ENCODE measurements around the gene IMMP2L. TPM values are rescaled to one million over a fixed set of nuclear protein-coding genes. Genes with fewer than 3 reads are reported as not detected.

IMMP2L gene
- polyA plus RNA-seq, 1 of the 3 experiments (the other 2 are of a cell fraction), result 10.7 TPM

- Histone ChIP-seq H3K9me3 (no peaks in the 10 kb centered on the region), H3K36me3 (replicated peaks in 1 of 2; ENCODE audit: control insufficient read depth in 1 of 2, insufficient read depth in 2 of 2, low read length in 1 of 2) (peaks cover 0 to 29% of the 10 kb centered on the region in 2 experiments), H3K4me3 (ENCODE audit: low read depth in 2 of 2, low read length in 1 of 2) (no peak overlapping the region), H3K79me2 (ENCODE audit: insufficient read depth) (no peaks in the 10 kb centered on the region), H3F3A (replicated peaks; ENCODE audit: insufficient read depth) (no peaks in the 10 kb centered on the region), H4K20me1 (ENCODE audit: insufficient read depth) (no peaks in the 10 kb centered on the region), H3K27ac (ENCODE audit: low read depth in 2 of 2, low read length in 1 of 2) (peak overlapping the region in 1 of 2 experiments; percentile 28; a peak in 1 of 4 replicates), H3K4me2 (no peak overlapping the region), H2AFZ (ENCODE audit: low read depth) (no peak overlapping the region), H3K9ac (no peak overlapping the region), H3K9me2 (no peaks in the 10 kb centered on the region), H3K4me1 (ENCODE audit: control insufficient read depth in 1 of 2, insufficient read depth in 2 of 2, low read depth in 1 of 2, low read length in 1 of 2) (peaks cover 20 to 55% of the 10 kb centered on the region in 2 experiments), H3K27me3 (ENCODE audit: insufficient read depth) (no peaks in the 10 kb centered on the region)
- DNase-seq, result no peak
- TF ChIP-seq FOXJ3 (CRISPR knock-in tag; IDR thresholded peaks at IDR 0.05), result no peak
- no peak for TF ChIP-seq FOXM1 (IDR thresholded peaks at IDR 0.05; ENCODE audit: low read depth)
- no peak for TF ChIP-seq RCOR1 (IDR thresholded peaks at IDR 0.05; ENCODE audit: low read length)
- no peak for TF ChIP-seq MAX (IDR thresholded peaks at IDR 0.05; ENCODE audit: low read depth)
- TF ChIP-seq, protein P1, sequence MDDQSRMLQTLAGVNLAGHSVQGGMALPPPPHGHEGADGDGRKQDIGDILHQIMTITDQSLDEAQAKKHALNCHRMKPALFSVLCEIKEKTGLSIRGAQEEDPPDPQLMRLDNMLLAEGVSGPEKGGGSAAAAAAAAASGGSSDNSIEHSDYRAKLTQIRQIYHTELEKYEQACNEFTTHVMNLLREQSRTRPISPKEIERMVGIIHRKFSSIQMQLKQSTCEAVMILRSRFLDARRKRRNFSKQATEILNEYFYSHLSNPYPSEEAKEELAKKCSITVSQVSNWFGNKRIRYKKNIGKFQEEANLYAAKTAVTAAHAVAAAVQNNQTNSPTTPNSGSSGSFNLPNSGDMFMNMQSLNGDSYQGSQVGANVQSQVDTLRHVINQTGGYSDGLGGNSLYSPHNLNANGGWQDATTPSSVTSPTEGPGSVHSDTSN (IDR thresholded peaks at IDR 0.05), result no peak
- no peak for TF ChIP-seq TAF1 (IDR thresholded peaks at IDR 0.05; ENCODE audit: borderline replicate concordance, low read depth, low read length)
- TF ChIP-seq RXRA (IDR thresholded peaks at IDR 0.05; ENCODE audit: borderline replicate concordance, low read depth), result no peak
- no peak for TF ChIP-seq NRF1 (IDR thresholded peaks at IDR 0.05; ENCODE audit: low read depth, low read length)
- no peak for TF ChIP-seq SMC3 (IDR thresholded peaks at IDR 0.05; ENCODE audit: low read depth, low read length)
- WGBS (ENCODE audit: low lambda C conversion rate), result 90% methylated on average over 3 of the region's 3 CpGs
- ChIA-PET POLR2A (no interaction called here), CTCF (interaction anchor here (0.9 to 1.3 kb wide), 2 partner anchors 16 to 631 kb away, joined by 3 to 4 read pairs; no protein-coding TSS in a partner anchor)
Observed at GRCh38 chr7:111105269-111105668, 457.0 kb downstream of the IMMP2L start.

GRCh38 chr7:111104710-111105109 is 457.6 kb downstream of the IMMP2L start:
- WGBS (ENCODE audit: low lambda C conversion rate), result 93% methylated on average over 3 of the region's 3 CpGs
- no peaks in the 10 kb centered on the region for H3K27me3 ChIP-seq (ENCODE audit: insufficient read depth)
- H3K27ac ChIP-seq (ENCODE audit: low read depth in 2 of 2, low read length in 1 of 2), result peak overlapping the region in 1 of 2 experiments; percentile 43; a peak in 2 of 4 replicates
- peaks cover 20 to 55% of the 10 kb centered on the region in 2 experiments for H3K4me1 ChIP-seq (ENCODE audit: control insufficient read depth in 1 of 2, insufficient read depth in 2 of 2, low read depth in 1 of 2, low read length in 1 of 2)
- no peaks in the 10 kb centered on the region for H3K79me2 ChIP-seq (ENCODE audit: insufficient read depth)
- H4K20me1 ChIP-seq (ENCODE audit: insufficient read depth), result no peaks in the 10 kb centered on the region
- H3K4me3 ChIP-seq (ENCODE audit: low read depth in 2 of 2, low read length in 1 of 2), result no peak overlapping the region
- H2AFZ ChIP-seq (ENCODE audit: low read depth), result no peak overlapping the region
- DNase-seq, result no peak
- H3K4me2 ChIP-seq, result no peak overlapping the region
- H3K9ac ChIP-seq, result no peak overlapping the region
- ChIA-PET CTCF (interaction anchor here (0.7 to 1.3 kb wide), 2 partner anchors 16 to 146 kb away, joined by 3 to 4 read pairs; no protein-coding TSS in a partner anchor), POLR2A (interaction anchor here (0.6 kb wide), 1 partner anchor 202 kb away, joined by 3 read pairs; no protein-coding TSS in a partner anchor)
- H3K9me3 ChIP-seq, result no peaks in the 10 kb centered on the region
- H3F3A ChIP-seq (replicated peaks; ENCODE audit: insufficient read depth), result no peaks in the 10 kb centered on the region
- TF ChIP-seq, protein P2, sequence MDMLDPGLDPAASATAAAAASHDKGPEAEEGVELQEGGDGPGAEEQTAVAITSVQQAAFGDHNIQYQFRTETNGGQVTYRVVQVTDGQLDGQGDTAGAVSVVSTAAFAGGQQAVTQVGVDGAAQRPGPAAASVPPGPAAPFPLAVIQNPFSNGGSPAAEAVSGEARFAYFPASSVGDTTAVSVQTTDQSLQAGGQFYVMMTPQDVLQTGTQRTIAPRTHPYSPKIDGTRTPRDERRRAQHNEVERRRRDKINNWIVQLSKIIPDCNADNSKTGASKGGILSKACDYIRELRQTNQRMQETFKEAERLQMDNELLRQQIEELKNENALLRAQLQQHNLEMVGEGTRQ (IDR thresholded peaks at IDR 0.05; ENCODE audit: borderline replicate concordance, low read depth, low read length), result no peak
- TF ChIP-seq FOSL2 (IDR thresholded peaks at IDR 0.05; ENCODE audit: borderline replicate concordance, low read depth), result no peak
- no peaks in the 10 kb centered on the region for H3K9me2 ChIP-seq
- peaks cover 0 to 29% of the 10 kb centered on the region in 2 experiments for H3K36me3 ChIP-seq (replicated peaks in 1 of 2; ENCODE audit: control insufficient read depth in 1 of 2, insufficient read depth in 2 of 2, low read length in 1 of 2)

Measured in SK-N-SH (cell line).